ENCODE results near the gene JPH3. TPM values are rescaled to one million over a fixed set of nuclear protein-coding genes. Genes with fewer than 3 reads are reported as not detected.

JPH3 gene
- polyA plus RNA-seq, 12 donors = 0.26 to 3.1 (median 0.44) TPM; not detected in 2

DNA sequence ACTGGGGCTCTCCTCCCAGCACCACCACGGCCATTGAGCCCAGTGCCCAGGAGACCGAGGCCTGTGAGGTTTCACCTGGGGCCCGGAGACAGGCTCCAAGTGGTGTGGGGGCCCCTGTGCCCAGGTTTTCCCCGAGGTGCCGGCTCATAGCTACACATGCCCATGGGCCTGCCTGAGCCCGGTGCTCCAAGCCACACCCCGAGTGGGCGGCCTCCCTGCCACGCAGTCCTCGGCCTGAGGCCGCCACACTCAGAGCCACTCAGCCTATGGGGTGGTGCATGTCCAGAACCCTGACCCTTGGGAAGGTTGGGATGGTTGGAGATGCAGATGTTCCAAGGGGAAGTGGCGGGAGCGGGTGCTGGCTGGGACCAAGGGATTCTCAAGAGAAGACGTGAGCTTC is 24.1 kb downstream of the JPH3 start:
- DNase-seq = no peak

DNA sequence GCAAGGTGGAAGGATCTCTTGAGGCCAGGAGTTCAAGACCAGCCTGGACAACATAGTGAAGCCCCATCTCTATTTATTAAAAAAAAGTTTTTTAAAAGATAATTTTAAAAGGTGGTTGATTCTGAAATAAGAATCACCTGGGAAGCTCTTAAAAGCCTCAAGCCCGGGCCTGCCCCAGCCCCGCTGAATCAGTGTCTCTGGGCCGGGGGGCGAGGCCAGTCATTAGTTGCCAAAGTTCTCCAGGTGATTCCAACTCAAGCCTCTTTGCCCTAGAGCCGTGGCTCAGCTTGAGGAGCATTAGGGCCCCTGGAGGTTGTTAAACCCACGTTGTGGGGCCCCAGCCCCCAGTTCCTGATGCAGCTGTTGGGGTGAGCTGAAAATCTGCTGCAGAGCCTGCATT is 24.6 kb downstream of the JPH3 start:
- no peak for DNase-seq

DNA sequence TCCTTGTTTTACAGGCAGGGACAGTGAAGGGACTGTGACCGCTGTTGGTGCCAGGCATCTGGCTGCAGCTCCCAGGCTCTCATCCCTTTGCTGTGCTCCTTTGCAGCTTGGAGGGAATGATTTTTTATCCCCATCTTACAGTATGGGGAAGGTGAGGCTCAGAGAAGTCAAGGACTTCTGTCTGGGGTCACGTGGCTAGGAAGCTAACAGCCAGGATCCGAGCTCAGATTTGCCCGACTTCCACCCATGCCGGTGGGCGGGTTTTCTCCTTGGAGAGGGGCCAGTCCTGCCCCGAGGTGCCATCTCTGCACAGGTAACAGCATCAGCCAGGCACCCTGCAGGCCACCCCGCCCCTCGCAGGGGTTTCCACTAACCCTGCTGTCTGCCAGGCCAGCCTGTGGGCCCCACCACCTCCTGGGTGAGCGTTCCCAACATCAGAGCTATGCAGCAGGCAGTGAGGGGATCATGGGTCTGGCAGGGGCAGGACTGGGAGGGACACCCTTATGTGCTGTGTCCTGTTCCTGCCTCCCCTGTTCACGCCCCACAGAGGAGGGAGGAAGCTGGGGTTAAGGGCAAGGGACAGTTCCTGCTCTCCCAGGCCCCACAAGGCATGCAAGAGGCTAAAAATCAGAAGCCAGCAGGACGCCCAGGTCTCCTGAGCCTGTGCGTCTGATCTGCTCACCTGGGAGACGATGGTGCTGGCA is 25.4 kb downstream of the JPH3 start:
- no peak for DNase-seq

DNA sequence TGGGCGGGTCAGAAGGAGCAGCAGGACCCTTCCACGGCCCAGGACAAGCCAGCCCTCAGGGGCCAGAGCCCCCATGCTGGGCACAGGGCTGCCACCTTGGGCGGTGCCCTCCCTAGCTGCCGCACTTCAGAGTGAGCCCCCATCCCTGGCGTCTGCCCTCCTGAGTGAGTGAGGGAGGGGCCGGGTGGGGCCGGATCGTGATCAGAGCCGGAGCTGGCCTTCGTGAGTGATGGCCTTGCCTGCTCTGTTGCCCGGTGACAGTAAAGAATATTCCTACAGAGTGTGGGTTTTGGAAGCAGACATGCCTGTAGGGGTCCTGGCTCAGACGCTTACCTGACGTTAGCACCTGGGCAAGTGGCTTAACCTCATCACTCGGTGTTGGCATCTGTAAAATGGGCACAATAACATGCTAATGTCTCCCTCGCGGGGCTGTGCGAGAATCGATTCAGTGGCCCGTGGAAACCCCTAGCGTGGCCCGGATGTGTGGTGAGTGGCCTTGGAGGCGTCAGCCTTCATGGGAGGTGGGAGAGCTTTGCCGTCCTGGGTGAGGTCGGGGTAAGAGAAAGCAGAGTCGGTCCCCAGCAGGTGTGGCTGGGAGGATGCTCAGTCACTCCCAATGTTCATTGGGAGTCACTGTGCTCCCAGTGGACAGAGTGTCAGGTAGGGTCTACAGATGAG is 26.1 kb downstream of the JPH3 start:
- no peak for DNase-seq

DNA sequence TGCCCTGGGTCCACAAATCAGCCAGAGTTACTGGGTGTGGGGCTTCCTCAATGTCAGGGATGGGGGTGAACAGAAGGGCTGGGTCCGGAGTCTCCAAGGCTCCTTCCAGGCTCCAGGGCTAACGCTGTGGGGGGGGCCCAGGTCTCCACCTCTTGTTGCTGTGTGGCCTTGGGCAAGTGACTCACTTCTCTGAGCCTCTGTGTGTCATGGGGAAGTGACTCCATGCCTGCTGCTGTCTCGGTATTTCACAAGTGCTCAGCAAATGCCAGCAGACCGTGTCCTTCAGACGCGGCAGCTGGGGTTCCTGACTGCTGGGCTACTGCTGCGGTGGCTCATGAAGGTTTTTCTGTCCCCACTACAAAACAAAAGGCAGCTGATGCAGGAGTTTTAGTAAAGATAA is 26.6 kb downstream of the JPH3 start:
- DNase-seq = no peak

DNA sequence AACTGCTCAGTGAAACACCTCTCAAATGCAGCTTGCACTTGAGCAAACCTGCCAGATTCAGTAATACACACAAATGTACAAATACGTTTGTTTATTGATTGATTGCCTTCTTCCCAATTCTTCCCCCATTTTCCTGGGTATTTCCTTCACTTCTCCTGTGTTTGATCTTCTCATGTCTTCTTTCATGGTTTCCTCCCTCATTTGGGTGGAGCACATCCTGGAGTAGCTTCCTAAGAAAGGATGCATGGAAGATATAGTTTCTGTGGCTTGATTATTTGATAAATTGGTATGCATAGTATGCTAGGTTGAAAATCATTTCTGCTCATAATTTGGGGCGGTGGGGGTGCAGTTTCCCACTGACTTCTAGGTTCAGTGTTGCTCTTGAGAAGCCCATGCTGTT is 28.8 kb downstream of the JPH3 start:
- DNase-seq = no peak

DNA sequence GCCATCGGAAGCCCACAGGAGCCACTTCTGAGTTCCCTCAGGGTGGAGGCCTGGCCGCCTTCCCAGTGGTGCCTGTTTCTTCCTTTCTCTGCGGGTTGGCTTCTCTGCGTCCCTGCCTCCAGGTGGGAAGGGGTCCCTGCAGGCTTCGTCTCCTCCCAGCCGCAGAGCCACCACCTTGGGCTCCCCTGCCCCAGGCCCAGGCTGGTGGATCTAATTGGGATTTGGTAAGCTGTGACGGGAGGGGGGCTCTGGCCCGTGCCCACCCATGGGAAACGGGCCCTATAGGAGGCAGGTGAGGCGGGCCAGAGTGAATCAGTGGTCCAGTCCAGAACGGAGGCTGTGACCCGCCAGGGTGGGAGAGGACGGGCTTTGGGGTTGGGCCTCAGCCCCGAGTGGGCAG is 32.1 kb downstream of the JPH3 start:
- no peak for DNase-seq

DNA sequence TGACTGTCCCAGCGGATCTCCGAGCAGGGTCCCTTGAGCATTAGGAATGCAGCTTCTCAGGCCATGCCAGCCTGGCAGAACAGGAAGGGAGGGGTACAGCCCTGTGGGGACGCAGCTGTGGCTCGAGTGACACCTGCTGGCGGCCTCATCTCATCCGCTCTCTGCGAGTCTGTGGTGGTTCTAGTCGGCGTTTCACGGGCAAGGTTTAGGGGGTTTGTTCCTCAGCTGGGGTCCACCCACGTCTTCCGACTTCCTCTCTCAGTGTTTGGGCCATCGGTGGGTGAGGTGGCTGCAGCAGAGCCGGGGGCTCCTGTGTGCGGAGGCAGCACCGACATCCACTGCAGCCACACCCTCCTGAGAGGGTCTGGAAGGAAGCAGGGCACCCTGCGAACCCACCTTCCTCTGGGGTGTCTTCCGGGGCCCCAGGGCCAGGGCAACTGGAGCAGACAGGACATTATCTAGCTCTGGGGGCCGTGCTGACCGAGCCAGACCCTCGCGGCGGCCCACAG is 33.3 kb downstream of the JPH3 start:
- peak; percentile 15 for DNase-seq

DNA sequence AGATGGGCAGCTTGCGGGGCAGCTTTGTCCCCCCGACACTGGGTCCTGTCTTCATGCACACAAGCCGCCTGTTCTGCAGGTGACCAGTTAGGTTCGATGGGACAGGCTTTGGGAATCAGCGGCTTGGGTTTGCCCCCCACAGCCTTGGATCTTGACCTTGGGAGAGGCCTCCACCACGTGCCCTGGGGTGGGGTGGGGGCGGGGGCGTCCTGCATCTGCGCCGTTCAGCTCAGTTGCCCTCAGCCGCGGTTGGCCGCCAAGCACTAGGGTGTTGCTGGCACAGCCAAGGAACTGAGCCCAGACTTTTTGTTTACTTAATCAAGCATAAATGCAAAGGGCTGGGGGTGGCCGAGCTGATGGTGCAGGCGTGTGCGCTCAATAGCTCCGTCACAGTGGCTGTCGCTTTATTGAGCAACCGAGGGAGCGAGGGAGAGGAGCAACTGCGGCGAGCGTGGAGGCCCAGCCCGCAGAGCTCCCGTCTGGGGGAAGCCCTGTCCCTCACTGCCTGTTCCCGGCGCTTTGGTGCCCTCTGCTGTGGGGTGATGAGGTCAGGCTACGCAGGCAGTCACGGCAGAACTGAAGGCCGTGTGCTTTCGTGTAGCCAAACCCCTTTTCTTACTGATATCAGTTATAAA is 33.9 kb downstream of the JPH3 start:
- DNase-seq = peak; percentile 59

DNA sequence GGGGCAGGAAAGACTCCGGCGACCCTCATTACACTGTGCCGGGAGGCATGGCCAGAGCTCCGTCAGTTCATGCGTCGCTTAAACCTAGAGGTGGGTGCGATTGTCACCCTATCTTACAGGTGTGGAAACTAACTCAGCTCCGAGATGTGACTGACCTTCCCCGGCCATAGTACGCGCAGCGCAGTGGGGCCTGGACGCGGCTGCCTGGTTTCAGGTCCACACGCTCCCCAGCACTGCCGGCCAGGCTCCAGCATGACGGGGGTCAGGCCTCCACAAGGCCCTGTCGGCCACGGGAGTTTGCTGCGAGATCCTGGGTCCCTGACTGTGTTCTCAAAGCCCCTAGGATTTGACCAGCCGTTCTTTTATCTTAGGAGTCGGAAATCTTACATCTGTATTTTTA is 34.4 kb downstream of the JPH3 start:
- no peak for DNase-seq

DNA sequence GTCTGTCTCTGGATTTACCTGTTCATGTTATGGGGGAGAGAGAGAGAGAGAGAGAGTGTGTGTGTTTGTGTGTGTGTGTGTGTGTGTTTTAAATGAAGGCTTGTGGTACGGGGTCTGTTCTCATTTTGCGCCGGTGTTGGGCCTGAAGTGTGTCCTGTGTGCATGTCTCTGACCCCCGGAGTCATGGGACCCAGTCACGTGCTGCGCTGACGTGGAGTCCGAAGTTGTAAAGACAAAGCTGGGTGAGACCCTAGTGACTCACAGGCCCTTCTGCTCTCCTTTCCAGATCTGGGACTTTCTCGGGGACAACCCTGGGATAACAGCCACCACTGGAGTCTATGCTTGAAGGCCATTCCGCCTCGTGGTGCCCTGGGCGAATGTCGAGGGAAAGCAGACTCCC is 35.0 kb downstream of the JPH3 start:
- no peak for DNase-seq

DNA sequence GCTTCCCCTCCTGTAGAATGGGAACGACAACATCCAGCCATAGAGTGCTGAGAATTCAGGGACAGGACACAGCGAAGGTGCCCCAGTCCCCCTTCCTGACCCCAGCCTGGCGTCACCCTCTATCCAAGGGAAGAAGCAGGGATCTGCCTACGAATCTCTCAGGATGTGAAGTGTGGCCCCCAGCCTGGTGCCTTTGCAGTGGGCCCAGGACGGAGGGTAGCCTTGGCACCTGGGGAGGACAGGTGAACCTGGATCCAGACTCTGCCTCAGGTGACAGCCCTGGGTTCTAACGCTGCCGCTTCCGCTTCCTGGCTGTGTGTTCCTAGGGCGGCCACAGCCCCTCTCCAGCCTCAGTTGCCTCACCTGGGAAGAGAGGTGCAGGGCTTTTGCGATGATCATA is 36.4 kb downstream of the JPH3 start:
- no peak for DNase-seq

DNA sequence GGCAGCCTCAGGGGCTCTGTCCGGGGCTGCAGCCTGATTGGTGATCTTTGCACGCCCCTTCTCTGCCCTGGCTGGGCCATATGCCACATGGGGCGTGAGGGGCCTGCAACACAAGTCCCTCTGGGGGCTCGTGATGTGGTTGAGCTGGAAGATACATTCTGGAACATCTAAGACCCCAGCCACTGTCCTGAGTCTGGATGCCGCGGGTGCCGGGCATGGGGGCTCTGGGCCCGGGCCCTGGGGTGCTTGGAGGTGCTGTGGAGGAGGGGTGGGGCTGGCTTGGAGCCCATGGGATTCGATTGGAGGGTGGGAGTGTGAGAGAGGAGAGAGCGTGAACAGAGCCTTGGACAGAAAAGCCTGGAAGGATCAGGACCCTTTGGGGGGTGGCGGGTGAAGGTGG is 39.4 kb downstream of the JPH3 start:
- no peak for DNase-seq

DNA sequence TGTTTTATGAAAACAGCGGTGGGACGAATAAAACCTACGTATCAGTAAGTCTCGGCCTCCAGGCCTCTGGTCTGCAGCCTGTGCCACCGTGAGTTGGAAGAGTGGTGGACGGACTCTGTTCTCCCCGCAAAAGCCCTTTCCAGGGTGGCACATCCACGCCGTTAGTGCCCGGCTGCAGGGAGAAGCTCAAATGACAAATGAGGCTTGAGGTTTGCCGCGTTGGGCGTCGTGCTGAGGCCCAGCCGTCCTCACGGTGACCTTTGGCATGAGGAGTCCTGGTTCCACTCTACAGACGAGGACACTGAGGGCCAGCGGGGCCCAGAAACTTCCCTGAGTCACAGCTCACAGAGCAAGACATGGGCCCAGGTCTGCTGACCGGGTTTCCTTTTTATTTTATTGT is 40.2 kb downstream of the JPH3 start:
- no peak for DNase-seq

DNA sequence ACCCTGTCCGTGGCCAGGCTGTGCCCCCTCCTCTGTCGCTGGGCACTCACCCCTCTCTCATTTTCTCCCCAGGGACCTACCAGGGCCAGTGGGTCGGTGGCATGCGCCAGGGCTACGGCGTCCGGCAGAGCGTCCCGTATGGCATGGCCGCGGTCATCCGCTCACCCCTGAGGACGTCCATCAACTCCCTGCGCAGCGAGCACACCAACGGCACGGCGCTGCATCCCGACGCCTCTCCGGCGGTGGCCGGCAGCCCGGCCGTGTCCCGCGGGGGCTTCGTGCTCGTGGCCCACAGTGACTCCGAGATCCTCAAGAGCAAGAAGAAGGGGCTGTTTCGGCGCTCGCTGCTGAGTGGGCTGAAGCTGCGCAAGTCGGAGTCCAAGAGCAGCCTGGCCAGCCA is 41.9 kb downstream of the JPH3 start:
- no peak for DNase-seq

DNA sequence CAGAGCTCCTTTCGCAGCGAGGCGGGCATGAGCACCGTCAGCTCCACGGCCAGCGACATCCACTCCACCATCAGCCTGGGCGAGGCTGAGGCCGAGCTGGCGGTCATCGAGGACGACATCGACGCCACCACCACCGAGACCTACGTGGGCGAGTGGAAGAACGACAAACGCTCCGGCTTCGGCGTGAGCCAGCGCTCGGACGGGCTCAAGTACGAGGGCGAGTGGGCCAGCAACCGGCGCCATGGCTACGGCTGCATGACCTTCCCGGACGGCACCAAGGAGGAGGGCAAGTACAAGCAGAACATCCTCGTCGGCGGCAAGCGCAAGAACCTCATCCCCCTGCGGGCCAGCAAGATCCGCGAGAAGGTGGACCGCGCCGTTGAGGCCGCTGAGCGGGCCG is 42.3 kb downstream of the JPH3 start:
- no peak for DNase-seq

DNA sequence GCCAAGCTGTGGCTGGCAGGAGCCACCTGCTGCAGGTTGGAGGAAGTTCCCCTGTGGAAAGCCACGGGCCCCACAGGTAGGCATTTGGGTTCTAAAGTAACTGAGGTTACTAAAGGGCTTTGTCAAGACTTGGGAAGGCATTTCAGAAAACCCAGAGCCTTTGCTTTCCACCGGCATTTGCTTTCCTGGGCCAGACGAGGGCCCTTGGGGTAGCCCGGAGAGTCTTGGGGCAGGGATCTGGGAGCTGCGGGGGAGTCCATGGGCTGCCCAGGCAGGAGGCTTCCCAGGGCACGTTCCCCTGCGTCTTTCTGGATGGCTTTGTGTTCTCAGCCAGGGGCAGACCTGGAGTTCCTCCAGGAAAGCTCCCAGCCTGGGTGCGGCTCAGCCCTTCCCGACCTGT is 43.5 kb downstream of the JPH3 start:
- DNase-seq = no peak

DNA sequence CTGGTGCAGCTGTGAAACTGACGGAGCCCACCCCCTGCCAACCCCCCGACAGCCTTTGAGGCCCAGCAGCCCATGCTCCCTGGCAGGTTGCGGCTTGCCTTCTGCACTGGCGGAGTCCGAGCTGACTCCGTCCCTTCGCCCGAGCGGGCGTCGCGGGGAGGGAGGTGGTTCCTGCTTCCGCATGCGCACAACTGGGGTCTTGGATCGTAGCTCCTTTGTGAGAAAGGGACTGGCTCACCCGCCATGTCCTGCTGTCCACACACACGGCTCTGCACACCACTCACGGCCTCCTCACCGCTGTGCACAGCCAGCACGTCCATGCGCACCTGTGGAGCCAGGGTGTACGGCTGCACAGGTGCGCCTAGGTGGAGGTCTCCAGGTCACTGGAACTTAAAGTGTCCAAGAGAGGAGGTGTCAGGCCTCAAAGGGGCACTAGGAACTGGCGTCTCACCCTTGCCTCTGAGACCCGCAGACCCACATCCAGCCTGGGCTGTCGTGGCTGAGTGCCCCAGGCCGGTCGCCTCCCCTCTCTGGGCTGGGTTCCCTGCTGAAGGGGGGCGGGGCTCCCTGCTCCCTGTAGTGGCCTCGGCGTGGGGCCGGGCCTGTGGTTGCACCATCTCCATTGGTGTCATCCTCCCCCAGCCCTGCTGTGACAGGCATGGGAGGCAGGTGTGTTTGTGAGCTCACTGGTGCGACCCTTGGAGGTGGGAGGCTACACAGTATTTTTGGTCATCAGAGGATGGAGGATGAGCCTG is 45.3 kb downstream of the JPH3 start:
- DNase-seq = no peak

DNA sequence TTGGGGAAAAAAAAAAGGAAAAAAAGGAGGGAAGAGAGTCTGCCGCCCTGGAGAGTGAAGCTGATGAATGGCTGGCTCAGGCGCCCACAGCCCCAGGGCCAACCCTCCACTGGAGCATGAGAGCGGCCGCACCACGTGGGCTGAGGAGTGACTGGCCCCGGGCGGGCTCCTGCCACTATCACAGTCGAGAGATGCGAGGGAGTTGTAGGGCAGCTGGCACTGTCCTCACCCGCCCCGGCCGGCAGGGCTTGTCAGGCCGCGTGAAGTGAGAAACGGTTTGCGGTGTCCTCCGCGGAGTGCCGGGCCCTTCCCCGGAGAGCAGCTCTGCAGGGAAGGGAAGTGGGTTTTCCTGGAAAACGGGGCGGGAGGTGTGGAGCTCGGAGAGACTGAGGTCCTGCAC is 45.9 kb downstream of the JPH3 start:
- DNase-seq = no peak

DNA sequence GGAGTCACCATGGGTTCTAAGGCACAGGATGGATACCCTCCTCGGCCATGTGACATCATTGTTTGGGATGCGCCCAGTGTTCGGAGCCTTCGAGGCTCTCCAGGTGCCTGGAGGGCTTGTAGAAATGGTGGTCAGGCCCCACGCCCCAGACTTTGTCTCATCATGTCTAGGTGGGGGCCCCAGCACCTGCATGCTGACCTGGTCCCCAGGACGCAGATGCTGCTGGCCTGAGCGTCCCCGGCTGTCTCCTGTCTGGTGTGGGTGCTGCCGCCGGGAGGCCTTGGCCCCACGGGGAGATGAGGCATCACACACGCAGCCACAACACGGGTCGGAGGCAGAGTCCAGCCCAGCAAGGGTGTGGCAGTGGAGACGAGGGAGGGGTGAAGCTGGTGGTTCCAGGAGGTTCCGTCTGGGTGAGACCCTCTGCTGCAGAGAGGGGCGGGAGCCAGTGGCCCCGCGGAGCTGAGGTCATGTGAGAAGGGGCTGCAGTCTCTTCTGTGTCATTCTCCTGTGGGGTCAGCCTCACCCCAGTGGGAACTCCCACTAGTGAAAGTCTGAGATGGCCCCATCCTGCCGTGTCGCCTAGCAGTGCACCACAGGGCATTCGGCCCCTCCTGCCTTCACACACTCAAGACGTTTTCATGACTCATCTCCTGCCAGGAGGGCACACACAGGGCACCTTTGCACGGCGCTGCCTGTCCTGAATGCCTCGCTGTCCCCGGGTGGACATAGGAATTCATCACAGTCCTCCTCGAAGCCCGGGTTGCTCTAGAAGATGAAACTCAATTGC is 46.6 kb downstream of the JPH3 start:
- DNase-seq = no peak

DNA sequence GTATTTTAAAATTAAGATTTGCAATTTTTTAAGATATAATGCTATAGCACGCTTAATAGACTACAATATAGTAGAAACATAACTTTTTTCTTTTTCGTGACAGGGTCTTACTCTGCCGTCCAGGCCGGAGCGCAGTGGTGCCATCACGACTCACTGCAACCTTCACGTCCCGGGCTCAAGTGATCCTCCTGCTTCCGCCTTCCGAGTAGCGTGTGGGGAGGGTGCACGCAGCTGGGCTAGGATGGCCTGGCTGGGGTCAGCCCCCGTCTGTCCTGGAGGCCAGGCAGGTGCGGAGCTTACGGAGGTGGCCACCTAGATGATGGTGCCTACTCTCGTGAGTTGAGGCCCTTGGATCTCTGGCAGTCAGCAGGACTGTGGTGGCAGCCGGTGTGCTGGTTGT is 50.1 kb downstream of the JPH3 start:
- no peak for DNase-seq

DNA sequence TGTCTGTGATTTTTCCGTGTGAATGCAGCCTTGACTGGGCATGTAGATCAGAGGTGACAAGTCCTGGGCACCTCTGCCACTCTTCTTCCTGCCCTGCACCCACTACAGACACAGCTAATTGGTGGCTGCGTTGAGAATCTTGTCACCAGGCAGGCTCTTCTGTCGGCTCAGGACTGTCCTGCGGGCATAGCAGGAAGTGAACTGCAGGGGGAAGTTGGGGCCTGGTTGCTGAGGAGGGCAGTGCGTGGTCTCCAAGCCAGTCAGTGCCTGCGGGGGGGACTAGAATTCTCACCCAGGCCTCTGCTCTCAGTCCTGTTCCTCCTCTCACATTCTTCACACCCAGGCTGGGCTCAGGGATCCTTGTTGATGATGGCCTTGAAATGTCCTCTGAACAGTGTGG is 50.5 kb downstream of the JPH3 start:
- DNase-seq = no peak

All from muscle of arm (tissue), 12 donors.